Endothelial cell of hepatic sinusoid (primary cell): Measurements from ENCODE around the gene VPS25.

ENCODE experiments used
- in situ Hi-C: cut with HindIII; loops from 2 replicates; pipeline ENCODE4 v1.10.0; 2017; ENCODE audit warnings: low sequenced_read_pairs

VPS25 gene

DNA sequence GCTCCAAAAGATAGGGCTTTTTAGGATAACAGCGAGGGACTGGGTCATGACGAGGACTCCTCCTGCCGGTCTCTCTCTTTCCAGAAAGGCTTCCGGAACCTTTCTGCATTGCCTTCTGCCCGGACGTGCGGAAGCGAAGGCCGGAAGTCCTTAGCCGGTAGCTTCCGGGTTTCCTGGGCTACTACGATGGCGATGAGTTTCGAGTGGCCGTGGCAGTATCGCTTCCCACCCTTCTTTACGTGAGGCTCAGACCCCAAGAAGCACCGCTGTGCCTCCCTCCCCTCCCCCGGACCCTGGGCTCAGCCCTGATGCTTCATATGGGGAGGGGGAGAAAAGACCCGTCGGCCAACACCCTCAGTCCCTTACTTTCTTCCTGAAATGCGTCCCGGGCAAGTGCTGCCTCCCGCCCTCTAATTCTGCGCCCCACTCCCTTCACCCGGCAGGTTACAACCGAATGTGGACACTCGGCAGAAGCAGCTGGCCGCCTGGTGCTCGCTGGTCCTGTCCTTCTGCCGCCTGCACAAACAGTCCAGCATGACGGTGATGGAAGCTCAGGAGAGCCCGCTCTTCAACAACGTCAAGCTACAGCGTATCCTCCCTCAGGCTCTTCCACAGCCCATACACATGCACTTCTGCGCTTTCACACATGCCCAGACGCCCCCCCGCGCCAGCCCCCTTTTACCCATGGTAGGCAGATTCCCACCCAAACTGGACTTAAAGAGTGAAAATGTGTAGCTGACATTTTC is at the start of gene VPS25:
Gene VPS25 (plus strand): TSS at position 160 of the 746 bp plus-strand sequence. CDS start 27 bp downstream, at position 187.
- in situ Hi-C loops: no loop called here

DNA sequence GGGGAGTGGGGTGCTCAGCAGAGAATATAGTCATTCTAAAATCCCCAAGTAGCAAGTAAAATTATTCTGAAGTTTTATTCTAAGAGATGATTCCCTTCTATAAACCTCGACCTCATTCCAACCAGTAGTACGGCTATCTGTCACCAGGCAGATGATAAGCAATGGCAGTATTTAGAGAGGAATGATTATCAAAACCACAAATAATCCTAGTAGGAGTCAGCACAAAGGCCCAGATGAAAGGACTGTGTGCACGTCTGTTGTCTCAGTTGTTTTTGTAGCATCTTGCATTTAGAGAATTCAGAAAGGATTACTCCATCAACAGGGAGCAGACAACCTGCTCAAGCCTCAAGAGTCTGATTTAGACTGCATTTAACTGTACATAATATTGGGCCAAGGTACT is 49.6 kb upstream of the VPS25 start:
- in situ Hi-C loops: no loop called here

DNA sequence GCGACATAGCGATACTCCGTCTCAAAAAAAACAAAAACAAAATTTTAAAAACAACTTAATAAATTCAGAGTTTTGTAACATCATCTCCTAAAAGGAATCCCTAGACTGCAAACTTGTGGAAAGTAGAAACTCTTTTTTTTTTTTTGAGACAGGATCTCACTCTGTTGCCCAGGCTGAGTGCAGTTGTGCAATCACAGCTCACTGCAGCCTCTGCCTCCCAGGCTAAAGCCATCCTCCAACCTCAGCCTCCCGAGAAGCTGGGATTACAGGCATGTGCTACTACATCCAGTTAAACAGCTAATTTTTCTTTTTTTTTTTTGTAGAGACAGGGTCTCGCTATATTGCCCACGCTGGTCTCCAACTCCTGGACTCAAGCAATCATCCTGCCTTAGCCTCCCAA is 48.1 kb upstream of the VPS25 start:
- in situ Hi-C loops: no loop called here

DNA sequence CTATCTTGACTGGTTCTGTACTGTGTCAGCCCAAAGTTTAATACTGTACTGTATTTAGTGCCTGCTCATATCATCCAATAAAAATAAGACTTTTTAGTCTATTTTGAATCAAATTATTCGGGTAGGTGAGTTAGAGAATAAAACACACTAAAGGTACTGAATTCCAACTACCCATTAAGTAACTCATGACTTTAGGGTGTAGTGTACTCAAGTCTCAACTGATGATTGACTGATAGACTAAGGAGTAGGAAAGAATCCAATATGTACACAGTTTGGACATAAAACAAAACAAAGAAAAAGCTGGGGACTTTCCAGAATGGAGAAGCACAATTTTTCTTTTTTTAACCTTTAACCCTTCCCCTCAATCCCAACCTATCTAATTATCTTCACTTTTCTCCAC is 32.5 kb upstream of the VPS25 start:
- in situ Hi-C loops: loop anchor here (5.0 kb wide), 1 partner anchor 53 kb away; no protein-coding TSS in a partner anchor

DNA sequence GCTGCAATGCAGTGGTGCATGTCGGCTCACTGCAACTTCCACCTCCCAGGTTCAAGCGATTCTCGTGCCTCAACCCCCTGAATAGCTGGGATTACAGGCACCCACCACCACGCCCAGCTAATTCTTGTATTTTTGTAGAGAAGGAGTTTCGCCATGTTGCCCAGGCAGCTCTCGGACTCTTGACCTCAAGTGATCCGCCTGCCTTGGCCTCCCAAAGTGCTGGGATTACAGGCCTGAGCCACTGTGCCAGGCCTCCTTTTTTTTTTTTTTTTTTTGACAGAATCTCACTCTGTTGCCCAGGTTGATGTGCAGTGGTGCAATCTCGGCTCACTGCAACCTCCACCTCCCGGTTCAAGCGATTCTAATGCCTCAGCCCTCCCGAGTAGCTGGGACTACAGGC is 30.3 kb upstream of the VPS25 start:
- in situ Hi-C loops: loop anchor here (5.0 kb wide), 1 partner anchor 56 kb away; no protein-coding TSS in a partner anchor

DNA sequence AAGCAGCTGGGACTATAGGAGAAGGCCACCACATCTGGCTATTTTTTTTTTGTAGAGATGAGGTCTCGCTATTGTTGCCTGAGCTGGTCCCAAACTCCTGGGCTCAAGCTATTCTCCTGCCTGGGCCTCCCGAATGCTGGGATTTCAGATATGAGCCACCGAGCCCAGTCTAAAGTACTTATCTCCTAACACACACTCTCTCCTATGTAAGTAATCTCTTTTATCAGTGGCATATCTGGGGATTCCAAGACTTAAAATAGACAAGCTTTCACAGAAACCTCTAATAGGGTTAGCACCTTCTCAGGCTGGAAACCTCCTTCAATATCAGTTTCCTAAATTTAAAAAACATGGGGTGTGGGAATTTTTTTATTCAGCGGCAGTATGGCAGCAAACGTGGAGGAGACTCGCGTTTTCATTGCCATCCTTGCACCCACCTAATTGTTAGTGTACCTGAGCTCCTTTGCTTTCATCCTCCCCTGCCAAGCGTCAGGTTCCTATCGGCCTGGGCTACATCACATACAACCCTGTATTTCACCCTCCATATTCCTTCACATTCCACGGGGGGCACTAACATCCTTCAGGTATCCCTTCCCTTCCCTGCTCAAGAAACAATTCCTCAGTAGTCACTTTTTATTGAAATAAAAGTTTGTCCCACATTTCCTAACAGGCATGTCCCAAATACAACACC is 29.5 kb upstream of the VPS25 start:
- in situ Hi-C loops: loop anchor here (5.0 kb wide), 1 partner anchor 56 kb away; no protein-coding TSS in a partner anchor

DNA sequence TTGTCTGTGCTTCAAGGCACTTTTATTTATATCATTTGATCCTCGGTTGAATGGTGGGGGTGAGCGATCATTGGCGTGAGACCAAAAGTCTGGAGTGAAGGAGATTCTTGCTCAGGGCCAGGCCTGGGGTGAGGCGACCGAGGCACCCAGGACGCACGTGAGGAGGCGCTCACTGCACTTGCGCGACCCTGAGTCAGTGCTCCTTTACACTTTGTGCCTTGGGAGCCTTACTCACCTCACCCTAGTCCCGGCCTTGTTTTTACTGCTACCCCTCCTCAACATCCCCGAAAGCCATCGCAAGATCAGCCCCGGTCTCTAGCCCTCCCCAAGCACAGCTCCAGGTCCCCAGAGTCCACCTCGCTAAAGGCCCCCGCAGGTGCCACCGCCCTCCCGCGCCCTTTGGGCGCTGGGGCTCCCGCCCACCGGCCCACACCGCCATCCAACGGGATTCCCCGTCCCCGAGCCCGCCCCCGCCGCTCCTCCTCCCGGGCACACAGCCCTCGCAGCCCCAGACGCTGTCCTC is 28.9 kb upstream of the VPS25 start:
- in situ Hi-C loops: loop anchor here (5.0 kb wide), 1 partner anchor 57 kb away; no protein-coding TSS in a partner anchor

DNA sequence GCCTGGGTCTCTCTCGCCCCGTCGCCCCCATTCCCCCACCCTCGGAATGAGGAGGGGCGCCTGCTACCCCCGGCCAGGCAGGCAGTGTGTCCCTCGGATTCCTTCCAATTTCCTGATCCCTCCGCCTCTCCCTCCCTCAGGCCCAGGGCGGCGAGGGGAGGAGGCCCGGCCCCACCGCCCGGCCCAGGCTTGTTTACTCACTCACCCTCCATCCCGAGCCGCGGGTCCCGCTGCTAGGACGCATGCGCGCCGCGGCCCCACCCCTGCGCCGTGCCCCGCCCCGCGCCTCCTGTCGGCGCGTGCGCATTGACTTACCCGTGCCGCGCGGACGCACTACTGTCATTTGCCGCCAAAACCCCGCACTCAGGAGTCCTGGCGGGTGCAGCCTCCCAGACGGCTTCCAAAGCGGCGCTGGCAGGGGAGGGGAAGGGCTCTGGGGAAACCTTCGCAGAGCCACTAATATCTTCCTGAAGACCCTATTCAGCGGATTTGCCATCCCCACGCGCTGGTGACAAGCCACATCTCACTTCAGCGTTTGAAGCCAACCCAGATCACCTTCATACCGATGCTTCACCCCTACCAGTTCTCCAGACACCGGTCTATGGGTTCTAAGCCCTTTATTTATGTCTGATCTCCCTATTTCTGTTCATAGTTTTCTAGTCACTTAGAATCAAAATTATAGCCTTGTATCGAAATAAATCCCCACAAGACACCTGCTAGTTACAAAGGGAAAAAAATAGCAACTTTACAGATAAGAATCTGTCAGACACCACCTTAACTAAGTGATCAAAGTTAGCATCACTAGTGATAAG is 28.2 kb upstream of the VPS25 start, which contains the start of gene EZH1:
Gene EZH1 (minus strand): TSS at position 235 of the 812 bp plus-strand sequence. CDS start 16,099 bp downstream, outside the sequence.
- in situ Hi-C loops: loop anchor here (5.0 kb wide), 1 partner anchor 58 kb away; no protein-coding TSS in a partner anchor

DNA sequence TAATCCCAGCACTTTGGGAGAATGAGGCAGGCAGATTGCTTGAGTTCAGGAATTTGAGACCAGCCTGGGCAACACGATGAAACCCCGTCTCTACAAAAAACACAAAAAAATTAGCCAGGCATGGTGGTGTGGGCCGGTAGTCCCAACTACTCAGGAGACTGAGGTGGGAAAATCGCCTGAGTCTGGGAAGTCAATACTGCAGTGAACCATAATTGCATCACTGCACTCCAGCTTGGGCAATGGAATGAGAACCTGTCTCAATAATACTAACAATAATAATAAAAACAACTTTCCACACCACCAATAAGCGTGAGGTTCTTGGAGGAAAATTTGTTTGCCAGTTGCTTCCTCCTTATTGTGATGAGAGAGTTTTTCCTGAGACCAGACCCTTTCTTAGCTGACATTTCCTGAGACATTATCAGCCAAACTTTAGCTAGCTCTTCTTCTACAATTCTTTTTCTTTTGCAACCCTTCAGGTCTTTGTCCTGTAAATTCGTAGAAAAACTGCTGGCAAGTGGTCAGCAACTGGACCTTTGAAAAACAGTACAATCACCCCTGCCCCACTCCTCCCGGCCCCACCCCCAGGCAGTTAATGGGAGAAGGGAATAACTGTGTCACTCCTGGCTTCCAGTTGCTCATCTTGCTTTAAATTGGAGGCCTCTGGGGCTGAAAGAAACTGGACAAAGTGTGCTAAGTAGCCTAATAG is 24.9 kb upstream of the VPS25 start:
- in situ Hi-C loops: no loop called here

DNA sequence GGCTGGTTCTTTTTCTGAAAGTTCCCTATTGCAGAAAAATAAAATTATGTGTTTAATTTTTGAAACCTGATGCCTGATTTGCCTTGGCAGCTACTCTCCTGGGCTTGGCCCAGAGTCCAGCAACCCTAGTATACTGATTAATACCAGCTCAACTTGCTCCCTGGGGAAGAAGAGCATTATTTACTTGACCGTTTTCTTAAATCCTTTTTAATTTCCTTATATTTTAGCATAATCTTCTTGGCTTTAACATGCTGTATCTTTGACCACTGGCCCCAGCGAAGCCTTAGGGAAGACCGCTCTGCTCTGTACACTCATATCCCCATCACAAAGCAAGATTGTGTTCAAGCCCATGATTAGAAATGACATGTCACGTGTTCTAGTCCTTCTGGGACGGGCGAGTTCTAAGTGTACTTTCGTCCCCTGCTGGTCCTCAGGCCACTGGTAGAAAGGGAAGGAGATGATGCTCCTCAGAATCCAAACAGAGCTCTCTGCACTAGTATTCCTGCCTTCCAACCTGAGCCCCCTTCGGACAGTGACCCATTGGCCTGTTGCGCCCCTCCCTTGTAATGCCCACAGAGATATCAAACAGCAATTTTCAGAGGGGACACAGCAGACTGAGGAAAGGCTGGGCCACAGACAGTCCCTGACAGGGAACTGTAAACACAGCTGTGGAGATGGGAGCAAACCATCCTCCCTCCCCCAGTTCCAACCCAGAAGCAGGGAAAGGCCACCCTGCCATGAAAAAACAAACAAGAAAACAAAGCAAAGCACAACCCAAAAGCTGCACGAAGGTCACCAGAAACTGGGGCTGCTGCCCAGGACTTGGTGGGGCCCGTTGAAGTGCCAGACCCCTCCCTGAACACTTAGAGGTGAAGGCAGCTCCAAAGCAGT is 24.1 kb upstream of the VPS25 start:
- in situ Hi-C loops: no loop called here

DNA sequence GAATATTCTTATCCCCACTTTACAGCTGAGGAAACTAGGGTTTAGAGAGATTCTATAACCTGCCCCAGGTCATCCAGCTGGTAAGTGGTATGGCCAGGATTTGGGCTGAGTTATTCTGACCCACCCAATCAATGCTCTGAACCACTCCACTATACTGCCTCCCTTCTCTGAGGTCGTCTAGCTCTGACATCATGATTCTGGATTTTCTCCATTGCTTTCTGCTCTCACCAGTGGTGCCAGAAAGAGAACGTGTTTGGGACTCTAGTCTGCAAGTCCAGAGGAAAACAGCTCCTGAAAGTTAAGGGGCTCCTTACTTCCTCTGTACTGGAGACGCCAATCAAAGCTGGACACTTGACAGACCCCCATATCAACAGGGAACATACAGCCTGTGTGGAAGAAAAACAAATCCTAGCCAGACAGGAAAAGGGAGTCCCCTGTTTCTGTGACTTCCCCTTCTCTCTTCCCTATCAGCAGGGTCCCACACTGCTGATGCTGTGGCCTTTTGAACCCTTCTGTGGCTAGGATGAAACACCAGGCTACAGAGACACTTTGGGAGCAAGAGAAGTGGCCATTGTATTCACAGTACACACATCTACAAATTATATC is 22.4 kb upstream of the VPS25 start:
- in situ Hi-C loops: no loop called here

DNA sequence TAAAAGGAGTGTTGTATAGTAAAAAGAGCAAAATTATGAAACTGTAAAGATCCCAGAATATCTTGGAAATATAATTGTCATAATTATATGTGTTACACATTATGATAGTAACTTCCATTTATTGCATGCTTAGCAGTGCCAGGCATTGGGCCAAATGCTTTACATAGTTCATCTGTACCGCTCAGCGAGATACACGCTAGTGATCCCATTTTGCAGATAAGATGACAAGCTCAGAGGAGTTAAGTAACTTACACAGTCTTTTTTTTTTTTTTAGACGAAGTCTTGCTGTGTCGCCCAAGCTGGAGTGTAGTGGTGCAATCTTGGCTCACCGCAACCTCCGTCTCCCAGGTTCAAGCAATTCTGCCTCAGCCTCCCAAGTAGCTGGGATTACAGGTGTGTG is 21.6 kb upstream of the VPS25 start:
- in situ Hi-C loops: no loop called here

DNA sequence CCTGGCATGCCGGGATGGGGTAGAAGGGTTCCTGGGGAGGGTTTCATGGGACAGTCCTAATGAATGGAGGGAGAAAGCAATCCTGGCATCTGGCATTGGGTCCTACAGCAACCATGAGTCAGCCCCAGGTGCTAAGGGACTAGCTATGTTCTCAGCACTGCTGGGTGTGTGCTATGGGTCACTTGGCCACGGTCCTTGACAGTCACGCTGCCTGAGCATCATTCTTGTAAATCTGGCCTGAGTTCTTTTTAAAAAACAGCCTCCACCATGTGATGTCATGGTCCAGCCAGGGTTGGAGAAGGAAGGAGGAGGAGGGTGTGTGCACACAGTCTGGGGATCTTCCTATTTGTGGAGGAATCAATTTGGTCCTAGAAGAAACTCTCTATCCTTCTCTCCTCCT is 18.5 kb upstream of the VPS25 start:
- in situ Hi-C loops: no loop called here

DNA sequence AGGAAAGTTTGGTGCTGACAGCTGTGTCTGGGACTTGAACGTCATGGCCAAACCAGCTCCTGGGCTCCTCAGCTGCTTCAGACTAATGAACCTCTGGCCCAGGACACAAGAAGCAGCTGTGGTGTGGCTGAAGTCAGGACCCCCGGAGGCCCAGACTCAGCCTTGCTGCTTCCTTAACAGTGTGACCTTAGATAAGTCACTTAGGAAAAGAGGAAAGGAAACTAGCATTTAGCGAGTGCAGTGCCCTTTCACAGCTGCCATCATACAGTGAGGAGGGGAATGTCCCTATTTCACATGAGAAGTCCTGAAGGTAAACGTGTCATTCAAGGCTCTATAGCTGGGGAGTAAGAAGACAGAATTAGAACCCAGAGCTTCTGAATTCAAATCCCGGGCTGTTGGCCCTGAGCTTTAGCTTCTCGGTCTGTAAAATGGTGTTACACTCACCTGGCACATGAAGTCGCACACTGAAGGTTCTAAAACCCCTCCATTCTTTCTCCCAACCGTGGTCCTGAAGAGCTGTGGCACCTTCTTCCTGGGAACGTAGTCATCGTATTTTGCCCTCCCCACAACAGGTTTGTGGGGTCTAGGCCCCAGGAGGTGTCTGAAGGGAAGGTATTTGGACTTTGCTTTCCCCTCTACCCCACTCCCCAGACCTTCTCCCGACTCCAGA is 13.1 kb upstream of the VPS25 start:
- in situ Hi-C loops: no loop called here

DNA sequence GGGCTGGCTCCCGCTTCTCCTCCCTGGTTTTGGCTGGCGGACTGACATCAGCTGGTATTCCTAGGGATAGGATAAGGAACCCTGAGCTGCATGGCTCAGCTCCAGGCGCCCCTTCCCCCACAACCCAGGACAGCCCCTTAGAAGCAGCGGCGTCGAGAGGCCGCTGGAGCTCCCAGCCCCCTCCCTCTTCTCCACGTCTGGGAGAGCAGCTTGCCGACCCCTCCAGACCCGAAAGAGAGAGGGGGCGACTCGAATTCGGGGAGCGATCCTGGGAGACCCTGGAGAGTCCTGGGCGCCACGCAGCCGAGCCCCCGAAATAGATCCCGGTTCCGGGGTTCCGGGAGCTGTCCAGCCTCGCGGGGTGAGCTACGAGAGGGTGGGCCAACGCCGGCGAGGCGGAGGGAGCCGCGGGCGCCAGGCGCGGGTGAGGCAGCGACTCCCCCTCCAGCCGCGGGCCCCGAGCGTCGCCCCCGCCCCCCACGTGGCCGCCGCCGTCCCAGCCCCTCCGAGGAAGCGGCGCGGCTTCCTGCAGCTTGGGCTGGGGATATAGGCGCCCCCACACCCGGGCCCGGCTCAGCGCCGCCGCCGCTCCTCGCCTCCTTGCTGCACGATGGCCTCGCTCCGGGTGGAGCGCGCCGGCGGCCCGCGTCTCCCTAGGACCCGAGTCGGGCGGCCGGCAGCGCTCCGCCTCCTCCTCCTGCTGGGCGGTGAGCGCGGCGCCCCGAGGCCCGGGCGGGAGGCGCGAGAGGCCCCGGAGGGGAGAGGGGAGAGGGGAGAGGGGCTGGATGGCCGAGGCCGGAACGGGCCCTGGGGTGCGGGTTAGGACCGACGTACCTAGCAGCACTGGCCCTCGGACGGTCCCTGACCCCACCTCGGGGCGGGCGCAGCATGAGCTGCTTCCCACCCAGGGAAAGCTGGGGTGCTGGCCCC is 12.3 kb upstream of the VPS25 start, which contains the start of gene RAMP2:
Gene RAMP2 (plus strand): TSS at position 576 of the 930 bp plus-strand sequence. CDS start 35 bp downstream, at position 611.
- in situ Hi-C loops: no loop called here

DNA sequence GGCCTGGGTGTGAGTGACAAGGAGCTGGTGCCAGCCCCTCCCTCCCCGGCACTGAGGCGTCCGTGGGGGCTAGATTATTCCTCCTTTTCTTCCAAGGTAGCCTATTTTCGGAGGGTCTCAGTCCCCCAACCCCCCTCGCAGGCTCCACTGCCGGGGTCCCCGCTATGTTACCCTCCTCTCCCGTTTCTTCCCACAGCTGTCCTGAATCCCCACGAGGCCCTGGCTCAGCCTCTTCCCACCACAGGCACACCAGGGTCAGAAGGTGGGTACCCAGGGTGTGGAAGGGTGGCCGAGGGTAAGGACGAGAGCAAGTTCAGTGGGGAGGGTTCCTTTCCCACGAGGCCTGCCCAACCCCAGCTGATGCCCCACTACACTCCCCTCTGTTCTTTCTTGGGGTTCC is 11.6 kb upstream of the VPS25 start:
- in situ Hi-C loops: no loop called here

DNA sequence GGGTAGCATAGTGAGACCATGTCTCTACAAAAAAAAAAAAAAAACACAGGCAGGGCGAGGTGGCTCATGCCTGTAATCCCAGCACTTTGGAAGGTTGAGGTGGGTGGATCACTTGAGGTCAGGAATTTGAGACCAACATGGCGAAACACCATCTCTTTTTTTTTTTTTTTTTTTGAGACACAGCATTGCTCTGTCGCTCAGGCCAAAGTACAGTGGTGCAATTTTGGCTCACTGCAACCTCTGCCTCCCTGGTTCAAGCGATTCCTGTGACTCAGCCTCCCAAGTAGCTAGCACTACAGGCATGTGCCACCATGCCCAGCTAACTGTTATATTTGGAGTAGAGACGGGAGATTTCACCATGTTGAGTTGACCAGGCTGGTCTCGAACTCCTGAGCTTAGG is 7.1 kb upstream of the VPS25 start:
- in situ Hi-C loops: no loop called here
